Stimulated activated naive CD8-positive, alpha-beta T cell treated with anti-CD3 and anti-CD28 coated beads, Interleukin-15, Interleukin-2, amounts not matched to agents 100 ng/mL and 50 ng/mL, for 24 hours (primary cell): ENCODE results near the gene TAS2R41.

Experiments
- H3K27ac Mint-ChIP-seq: one replicate; pipeline ENCODE4 v1.8.0; 2021; ENCODE audit warnings: mild to moderate bottlenecking, mixed read lengths
- H3K27me3 Mint-ChIP-seq: one replicate; pipeline ENCODE4 v1.8.0; 2021; ENCODE audit warnings: mixed read lengths
- H3K36me3 Mint-ChIP-seq: one replicate; pipeline ENCODE4 v1.8.0; 2021; ENCODE audit warnings: low read depth, mixed read lengths
- H3K4me1 Mint-ChIP-seq: one replicate; pipeline ENCODE4 v1.8.0; 2021; ENCODE audit warnings: low read depth, mixed read lengths
- H3K4me3 Mint-ChIP-seq: one replicate; pipeline ENCODE4 v1.8.0; 2021; ENCODE audit warnings: mild to moderate bottlenecking, mixed read lengths
- H3K9me3 Mint-ChIP-seq: one replicate; pipeline ENCODE4 v1.8.0; 2021; ENCODE audit warnings: mixed read lengths

Gene TAS2R41

DNA sequence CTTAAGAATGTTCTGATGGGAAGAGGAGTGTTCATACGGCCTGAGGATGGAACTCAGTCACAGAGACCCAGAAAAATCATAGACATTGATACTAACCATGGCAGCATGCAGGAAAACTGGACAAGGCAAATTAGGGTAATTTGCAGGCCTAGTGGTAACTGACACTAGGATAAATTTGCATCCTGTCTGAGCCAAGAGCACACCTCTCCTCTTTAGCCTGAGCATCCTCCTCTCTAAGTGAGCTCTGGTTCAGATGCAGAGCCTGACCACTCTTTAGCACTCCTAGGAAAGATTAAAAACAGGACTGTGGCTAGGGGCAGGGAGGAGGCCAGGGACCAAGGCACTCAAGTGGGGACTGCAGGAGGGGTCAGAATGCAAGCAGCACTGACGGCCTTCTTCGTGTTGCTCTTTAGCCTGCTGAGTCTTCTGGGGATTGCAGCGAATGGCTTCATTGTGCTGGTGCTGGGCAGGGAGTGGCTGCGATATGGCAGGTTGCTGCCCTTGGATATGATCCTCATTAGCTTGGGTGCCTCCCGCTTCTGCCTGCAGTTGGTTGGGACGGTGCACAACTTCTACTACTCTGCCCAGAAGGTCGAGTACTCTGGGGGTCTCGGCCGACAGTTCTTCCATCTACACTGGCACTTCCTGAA lies at the start of gene TAS2R41:
Gene TAS2R41 (plus strand): TSS at position 373 of the 650 bp plus-strand sequence. CDS start 0 bp downstream, at position 373.
- Mint-ChIP-seq H3K27me3 (no peaks in the 10 kb centered on the region), H3K4me3 (no peak within 1 kb of the TSS), H3K27ac (no peak within 1 kb of the TSS), H3K9me3 (peaks cover 5% of the 10 kb centered on the region), H3K4me1 (peaks cover 18% of the 10 kb centered on the region), H3K36me3 (no peaks in the 10 kb centered on the region)

GRCh38 chr7:143429770-143430698 lies 47.6 kb upstream of the TAS2R41 start:
- Mint-ChIP-seq H3K4me3 (no peak overlapping the region), H3K27me3 (no peaks in the 10 kb centered on the region), H3K9me3 (no peaks in the 10 kb centered on the region), H3K36me3 (no peaks in the 10 kb centered on the region), H3K27ac (no peak overlapping the region), H3K4me1 (peaks cover 6% of the 10 kb centered on the region)

DNA sequence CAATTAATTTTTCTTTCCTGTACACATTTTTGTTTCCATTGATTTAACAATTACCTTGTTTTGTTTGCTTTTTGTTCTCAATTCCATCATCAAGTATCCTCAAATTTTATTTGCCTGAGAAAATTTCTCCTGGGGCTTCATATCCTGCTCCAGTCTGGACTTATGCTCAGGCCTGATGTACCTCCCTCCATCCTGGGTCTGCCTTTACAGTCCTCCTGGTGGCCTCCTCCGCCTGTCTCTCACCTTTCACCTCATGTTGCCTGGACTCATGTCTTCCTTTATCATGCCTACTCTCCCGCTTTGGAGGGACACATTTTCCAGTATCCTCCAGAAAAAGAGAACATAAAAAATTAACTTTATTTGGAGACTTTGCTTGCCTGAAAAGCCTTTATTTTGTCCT lies 46.6 kb upstream of the TAS2R41 start:
- Mint-ChIP-seq H3K27me3 (no peaks in the 10 kb centered on the region), H3K36me3 (no peaks in the 10 kb centered on the region), H3K4me3 (no peak overlapping the region), H3K9me3 (no peaks in the 10 kb centered on the region), H3K27ac (no peak overlapping the region), H3K4me1 (peaks cover 6% of the 10 kb centered on the region)

- H3K4me3 Mint-ChIP-seq, result no peak overlapping the region
- H3K9me3 Mint-ChIP-seq, result no peaks in the 10 kb centered on the region
These were observed 43.9 kb upstream of the TAS2R41 start for GRCh38 chr7:143433759-143434158.

DNA sequence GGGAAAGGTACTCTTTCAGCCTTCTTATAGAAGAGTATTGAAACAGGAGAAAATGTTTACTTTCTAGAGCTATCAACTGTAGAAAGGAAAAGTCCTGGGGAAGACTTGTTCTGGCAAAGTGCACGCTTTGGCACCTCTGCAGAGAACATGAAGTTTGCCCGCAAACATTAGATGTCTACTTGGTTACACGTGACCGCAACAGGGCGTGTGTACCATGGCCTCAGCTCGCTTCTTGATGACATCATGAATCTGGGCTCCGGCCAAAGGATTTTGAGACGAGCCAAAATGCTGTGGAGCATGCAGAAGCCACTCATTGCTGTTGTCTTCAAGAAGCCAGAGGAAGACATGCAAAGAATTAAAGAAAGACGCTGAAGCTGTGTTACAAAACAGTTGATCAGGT lies 43.0 kb upstream of the TAS2R41 start:
- Mint-ChIP-seq H3K27ac (no peak overlapping the region), H3K27me3 (no peaks in the 10 kb centered on the region), H3K9me3 (no peaks in the 10 kb centered on the region), H3K4me3 (no peak overlapping the region), H3K4me1 (peaks cover 22% of the 10 kb centered on the region), H3K36me3 (no peaks in the 10 kb centered on the region)

More at GRCh38 chr7:143433759-143434158, 43.9 kb upstream of the TAS2R41 start:
- no peaks in the 10 kb centered on the region for H3K27me3 Mint-ChIP-seq
- no peaks in the 10 kb centered on the region for H3K36me3 Mint-ChIP-seq
- peaks cover 21% of the 10 kb centered on the region for H3K4me1 Mint-ChIP-seq
- no peak overlapping the region for H3K27ac Mint-ChIP-seq

DNA sequence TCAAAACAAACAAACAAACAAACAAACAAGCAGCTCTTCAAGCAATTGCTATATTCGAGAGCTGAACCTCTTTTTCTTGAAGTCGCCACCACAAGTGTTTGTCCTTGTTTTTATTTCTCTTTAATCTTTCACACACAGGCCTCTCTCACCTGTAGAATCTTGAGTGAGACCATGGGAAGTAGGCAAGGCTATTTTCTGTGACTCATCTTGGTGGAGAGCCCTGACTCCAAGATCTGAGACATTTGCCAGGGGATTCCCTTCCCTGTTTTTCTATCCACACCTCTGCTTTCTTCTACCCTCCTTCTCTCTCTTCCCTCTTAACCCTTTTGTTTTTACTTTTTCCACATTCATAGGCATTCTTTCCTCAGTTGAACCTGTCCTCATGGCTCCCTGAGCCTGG lies 42.4 kb upstream of the TAS2R41 start:
- Mint-ChIP-seq H3K27ac (no peak overlapping the region), H3K9me3 (no peaks in the 10 kb centered on the region), H3K4me1 (peaks cover 22% of the 10 kb centered on the region), H3K4me3 (no peak overlapping the region), H3K36me3 (no peaks in the 10 kb centered on the region), H3K27me3 (no peaks in the 10 kb centered on the region)

GRCh38 chr7:143436325-143436946 lies 41.2 kb upstream of the TAS2R41 start:
- Mint-ChIP-seq H3K9me3 (no peaks in the 10 kb centered on the region), H3K27ac (no peak overlapping the region), H3K4me1 (peaks cover 22% of the 10 kb centered on the region), H3K27me3 (no peaks in the 10 kb centered on the region), H3K4me3 (no peak overlapping the region), H3K36me3 (no peaks in the 10 kb centered on the region)

GRCh38 chr7:143437578-143437977 lies 40.1 kb upstream of the TAS2R41 start:
- Mint-ChIP-seq H3K4me1 (peaks cover 22% of the 10 kb centered on the region), H3K27ac (peak overlapping the region; percentile 64), H3K27me3 (no peaks in the 10 kb centered on the region), H3K9me3 (no peaks in the 10 kb centered on the region), H3K4me3 (no peak overlapping the region), H3K36me3 (no peaks in the 10 kb centered on the region)

DNA sequence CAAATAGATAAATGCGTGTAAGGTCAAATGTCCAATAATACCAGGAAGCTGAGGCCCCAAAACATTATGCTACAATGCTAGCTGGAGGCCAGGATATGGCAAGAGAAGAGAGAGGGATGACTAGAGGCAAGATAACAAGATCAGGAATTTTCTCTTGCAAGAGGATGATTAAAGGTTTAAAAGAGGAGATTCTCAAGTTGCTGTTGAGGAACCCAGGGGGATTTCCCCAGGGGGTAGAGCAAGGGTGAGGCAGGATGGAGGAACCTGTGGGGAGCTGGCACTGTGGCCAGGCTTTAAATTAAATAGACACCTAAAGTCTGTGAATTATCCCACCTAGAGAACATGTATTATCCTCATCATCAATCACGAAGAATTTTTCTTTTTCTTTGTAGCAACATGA lies 37.8 kb upstream of the TAS2R41 start:
- H3K27me3 Mint-ChIP-seq, result no peaks in the 10 kb centered on the region
- no peak overlapping the region for H3K4me3 Mint-ChIP-seq
- no peaks in the 10 kb centered on the region for H3K36me3 Mint-ChIP-seq
- peaks cover 22% of the 10 kb centered on the region for H3K4me1 Mint-ChIP-seq
- H3K9me3 Mint-ChIP-seq, result no peaks in the 10 kb centered on the region
- no peak overlapping the region for H3K27ac Mint-ChIP-seq

DNA sequence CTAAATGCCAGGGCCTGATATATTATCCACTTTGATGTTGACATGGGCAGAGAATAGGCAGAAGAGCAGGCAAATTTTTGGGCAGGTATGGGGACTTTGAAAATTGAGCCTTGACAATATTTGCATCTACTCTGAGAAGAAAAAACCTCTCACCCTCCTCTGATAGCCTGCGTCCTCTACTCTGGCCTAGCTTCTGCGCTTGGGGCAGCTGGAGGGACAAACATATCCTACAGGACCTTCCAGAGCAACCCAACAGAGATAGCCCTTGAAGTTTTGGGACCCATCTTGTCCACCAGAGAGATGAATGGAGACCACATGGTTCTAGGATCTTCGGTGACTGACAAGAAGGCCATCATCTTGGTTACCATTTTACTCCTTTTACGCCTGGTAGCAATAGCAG lies 34.5 kb upstream of the TAS2R41 start, which contains the start of gene TAS2R60:
Gene TAS2R60 (plus strand): TSS at position 301 of the 400 bp plus-strand sequence. CDS start 0 bp downstream, at position 301.
- peaks cover 3% of the 10 kb centered on the region for H3K4me1 Mint-ChIP-seq
- no peaks in the 10 kb centered on the region for H3K36me3 Mint-ChIP-seq
- no peak within 1 kb of the TSS for H3K27ac Mint-ChIP-seq
- no peak within 1 kb of the TSS for H3K4me3 Mint-ChIP-seq
- no peaks in the 10 kb centered on the region for H3K27me3 Mint-ChIP-seq
- no peaks in the 10 kb centered on the region for H3K9me3 Mint-ChIP-seq

- H3K4me1 Mint-ChIP-seq, result no peaks in the 10 kb centered on the region
- no peak overlapping the region for H3K27ac Mint-ChIP-seq
- no peak overlapping the region for H3K4me3 Mint-ChIP-seq
- no peaks in the 10 kb centered on the region for H3K9me3 Mint-ChIP-seq
- no peaks in the 10 kb centered on the region for H3K36me3 Mint-ChIP-seq
- no peaks in the 10 kb centered on the region for H3K27me3 Mint-ChIP-seq
These were observed 33.5 kb upstream of the TAS2R41 start for GRCh38 chr7:143444063-143444782.

DNA sequence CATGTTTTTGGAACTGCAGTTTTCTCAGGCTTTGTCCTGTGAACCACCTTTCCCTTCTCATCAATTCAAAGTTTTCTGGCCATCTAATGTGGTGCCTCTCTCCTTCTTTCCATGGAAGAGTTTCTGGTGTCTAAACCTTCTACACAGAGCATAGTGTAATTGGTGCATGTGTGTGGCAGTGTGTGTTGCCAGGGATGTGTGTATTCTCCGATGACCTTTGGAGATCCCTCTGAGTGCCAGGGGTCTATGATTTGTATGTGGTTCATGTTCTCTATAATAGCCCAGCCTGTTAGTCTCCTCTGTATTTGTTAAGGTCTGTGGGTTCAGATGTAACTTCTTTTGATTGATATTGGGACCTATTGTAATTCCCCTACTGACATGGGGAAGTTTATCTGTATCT lies 32.9 kb upstream of the TAS2R41 start:
- Mint-ChIP-seq H3K4me1 (no peaks in the 10 kb centered on the region), H3K9me3 (no peaks in the 10 kb centered on the region), H3K4me3 (no peak overlapping the region), H3K27ac (no peak overlapping the region), H3K27me3 (no peaks in the 10 kb centered on the region), H3K36me3 (no peaks in the 10 kb centered on the region)

GRCh38 chr7:143447466-143447865 lies 30.2 kb upstream of the TAS2R41 start:
- Mint-ChIP-seq H3K36me3 (no peaks in the 10 kb centered on the region), H3K9me3 (no peaks in the 10 kb centered on the region), H3K4me1 (no peaks in the 10 kb centered on the region), H3K27me3 (no peaks in the 10 kb centered on the region), H3K27ac (no peak overlapping the region), H3K4me3 (no peak overlapping the region)

DNA sequence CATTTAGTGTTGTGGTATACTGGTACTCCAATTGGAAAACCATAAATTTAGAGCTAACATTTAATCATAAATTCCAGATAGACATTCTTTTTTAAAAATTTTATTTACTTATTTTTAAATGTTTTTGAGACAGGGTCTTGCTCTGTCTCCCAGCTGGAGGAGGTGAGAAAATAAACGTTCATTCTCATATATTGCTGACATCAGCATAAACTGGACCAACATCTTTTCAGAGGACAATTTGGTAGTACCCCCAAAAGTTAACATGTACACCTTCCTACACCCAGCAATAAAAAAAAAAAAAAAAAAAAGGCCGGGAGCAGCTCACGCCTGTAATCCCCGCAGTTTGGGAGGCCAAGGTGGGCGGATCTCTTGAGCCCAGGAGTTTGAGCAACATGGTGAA lies 29.2 kb upstream of the TAS2R41 start:
- Mint-ChIP-seq H3K4me1 (no peaks in the 10 kb centered on the region), H3K27me3 (no peaks in the 10 kb centered on the region), H3K27ac (no peak overlapping the region), H3K9me3 (no peaks in the 10 kb centered on the region), H3K4me3 (no peak overlapping the region), H3K36me3 (no peaks in the 10 kb centered on the region)
